Upper lobe of right lung (tissue), 1 donor: Measurements from ENCODE around the gene USP30. TPM values are rescaled to one million over a fixed set of nuclear protein-coding genes. Genes with fewer than 3 reads are reported as not detected.
"Not testable (repeated sequence)": the region's sequence is repeated elsewhere in the genome, so short reads cannot be mapped to it uniquely, and the experiment has no call there.

Experiments
- ATAC-seq: fragments of 200-7000 bp; cut with Tn5 transposase; one replicate; pipeline ENCODE4 v1.9.1; 2020; ENCODE audit warnings: mild to moderate bottlenecking, moderate library complexity
- DNase-seq: peaks from one replicate; pipeline ENCODE4 v3.0.0-alpha.2; 2020
- H3K27ac ChIP-seq: fragments of 200-600 bp; one replicate; pipeline ENCODE4 v1.8.0; 2022
- H3K27me3 ChIP-seq: fragments of 200-600 bp; one replicate; pipeline ENCODE4 v1.8.0; 2022; ENCODE audit warnings: mild to moderate bottlenecking
- H3K36me3 ChIP-seq: fragments of 200-600 bp; one replicate; pipeline ENCODE4 v1.8.0; 2022
- H3K4me1 ChIP-seq: fragments of 200-600 bp; one replicate; pipeline ENCODE4 v1.8.0; 2022
- H3K4me3 ChIP-seq: fragments of 200-600 bp; one replicate; pipeline ENCODE4 v1.8.0; 2022; ENCODE audit warnings: mild to moderate bottlenecking
- H3K9me3 ChIP-seq: fragments of 200-600 bp; one replicate; pipeline ENCODE4 v1.8.0; 2022
- intact Hi-C: fragments of 100-400 bp; cut with DNase I; formaldehyde crosslinking; loops from one replicate; pipeline ENCODE4 v1.11.0; 2022
- total RNA-seq: library from RNA; stranded (reverse); fragmentation: NEBNext Ultra II Directional; extraction: Animal tissue kit (Norgen Biotek cat#: 25700); gene quantifications from one replicate; pipeline ENCODE4 v1.2.1, GENCODE V29; 2021
- TF ChIP-seq, protein P1 (sequence below): fragments of 200-600 bp; IDR thresholded peaks from one replicate; pipeline ENCODE4 v1.8.0; 2022; ENCODE audit warnings: antibody characterized with exemption
- donor health status: DM: no; HTN: yes; CAD: no; lungs with severe emphysema.

The USP30 gene
- total RNA-seq, 1 donor from 2014 or later, result 13.6 TPM

DNA sequence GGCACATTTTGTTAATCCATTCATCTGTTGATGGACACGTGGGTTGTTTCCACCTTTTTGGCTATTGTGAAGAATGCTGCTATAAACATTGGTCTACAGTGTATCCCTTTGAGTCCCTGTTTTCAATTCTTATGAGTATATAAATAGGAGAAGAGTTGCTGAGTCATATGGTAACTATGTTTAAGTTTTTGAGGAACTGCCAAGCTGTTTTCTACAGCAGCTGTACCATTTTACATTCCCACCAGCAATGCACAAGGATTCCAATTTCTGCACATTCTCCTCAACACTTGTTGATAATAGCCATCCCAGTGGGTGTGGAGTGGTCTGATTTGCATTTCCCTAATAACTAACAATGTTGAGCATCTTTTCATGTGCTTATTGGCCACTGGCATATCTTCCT lies 24.6 kb upstream of the USP30 start:
- DNase-seq (no peak), ATAC-seq (no peak)
- Histone ChIP-seq H3K36me3 (no peaks in the 10 kb centered on the region), H3K4me3 (no peak overlapping the region), H3K27me3 (no peaks in the 10 kb centered on the region), H3K4me1 (no peaks in the 10 kb centered on the region), H3K9me3 (no peaks in the 10 kb centered on the region), H3K27ac (no peak overlapping the region)
- TF ChIP-seq, protein P1, sequence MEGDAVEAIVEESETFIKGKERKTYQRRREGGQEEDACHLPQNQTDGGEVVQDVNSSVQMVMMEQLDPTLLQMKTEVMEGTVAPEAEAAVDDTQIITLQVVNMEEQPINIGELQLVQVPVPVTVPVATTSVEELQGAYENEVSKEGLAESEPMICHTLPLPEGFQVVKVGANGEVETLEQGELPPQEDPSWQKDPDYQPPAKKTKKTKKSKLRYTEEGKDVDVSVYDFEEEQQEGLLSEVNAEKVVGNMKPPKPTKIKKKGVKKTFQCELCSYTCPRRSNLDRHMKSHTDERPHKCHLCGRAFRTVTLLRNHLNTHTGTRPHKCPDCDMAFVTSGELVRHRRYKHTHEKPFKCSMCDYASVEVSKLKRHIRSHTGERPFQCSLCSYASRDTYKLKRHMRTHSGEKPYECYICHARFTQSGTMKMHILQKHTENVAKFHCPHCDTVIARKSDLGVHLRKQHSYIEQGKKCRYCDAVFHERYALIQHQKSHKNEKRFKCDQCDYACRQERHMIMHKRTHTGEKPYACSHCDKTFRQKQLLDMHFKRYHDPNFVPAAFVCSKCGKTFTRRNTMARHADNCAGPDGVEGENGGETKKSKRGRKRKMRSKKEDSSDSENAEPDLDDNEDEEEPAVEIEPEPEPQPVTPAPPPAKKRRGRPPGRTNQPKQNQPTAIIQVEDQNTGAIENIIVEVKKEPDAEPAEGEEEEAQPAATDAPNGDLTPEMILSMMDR, result no peak
- intact Hi-C loops, result no loop called here

DNA sequence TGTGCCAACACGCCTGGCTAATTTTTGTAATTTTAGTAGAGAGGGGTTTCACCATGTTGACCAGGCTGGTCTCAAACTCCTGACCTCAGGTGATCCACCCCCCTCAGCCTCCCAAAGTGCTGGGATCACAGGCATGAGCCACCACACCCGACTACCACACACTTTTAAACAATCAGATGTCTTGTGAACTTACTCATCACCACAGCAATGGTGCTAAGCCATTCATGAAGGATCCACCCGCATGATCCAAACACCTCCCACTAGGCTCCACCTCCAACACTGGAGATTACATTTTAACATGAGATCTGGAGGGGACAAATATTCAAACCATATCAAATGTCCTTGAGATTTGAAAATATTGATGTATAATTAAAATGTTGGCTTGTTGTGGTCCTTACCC lies 23.8 kb upstream of the USP30 start:
- DNase-seq, H3K4me3 ChIP-seq, H3K36me3 ChIP-seq, intact Hi-C loops, H3K27ac ChIP-seq, H3K27me3 ChIP-seq, H3K9me3 ChIP-seq, ATAC-seq, H3K4me1 ChIP-seq: not testable (repeated sequence)

DNA sequence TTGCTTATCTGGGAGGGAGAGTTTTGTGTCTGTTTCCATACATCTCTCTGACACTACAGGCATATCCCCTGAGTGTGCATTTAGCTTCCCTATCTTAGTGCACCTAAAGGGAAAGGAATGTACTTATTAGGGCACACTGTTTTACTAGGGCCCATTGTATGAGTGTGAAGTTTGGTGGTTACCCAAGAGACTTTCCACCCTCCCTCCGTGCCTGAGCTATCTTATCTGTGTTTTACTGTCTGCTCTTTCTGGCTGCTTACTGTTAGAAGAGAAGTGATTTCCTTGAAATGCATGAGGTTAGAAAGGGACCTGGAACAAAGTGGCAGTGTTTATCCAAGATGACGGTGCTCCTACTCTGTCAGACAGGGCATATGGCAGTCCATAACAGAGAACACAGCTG lies 23.0 kb upstream of the USP30 start:
- no peaks in the 10 kb centered on the region for H3K9me3 ChIP-seq
- H3K36me3 ChIP-seq, result no peaks in the 10 kb centered on the region
- no peaks in the 10 kb centered on the region for H3K27me3 ChIP-seq
- H3K4me3 ChIP-seq, result no peak overlapping the region
- H3K4me1 ChIP-seq, result no peaks in the 10 kb centered on the region
- TF ChIP-seq, protein P1, result no peak
- DNase-seq (no peak), ATAC-seq (no peak)
- intact Hi-C loops, result no loop called here
- no peak overlapping the region for H3K27ac ChIP-seq

DNA sequence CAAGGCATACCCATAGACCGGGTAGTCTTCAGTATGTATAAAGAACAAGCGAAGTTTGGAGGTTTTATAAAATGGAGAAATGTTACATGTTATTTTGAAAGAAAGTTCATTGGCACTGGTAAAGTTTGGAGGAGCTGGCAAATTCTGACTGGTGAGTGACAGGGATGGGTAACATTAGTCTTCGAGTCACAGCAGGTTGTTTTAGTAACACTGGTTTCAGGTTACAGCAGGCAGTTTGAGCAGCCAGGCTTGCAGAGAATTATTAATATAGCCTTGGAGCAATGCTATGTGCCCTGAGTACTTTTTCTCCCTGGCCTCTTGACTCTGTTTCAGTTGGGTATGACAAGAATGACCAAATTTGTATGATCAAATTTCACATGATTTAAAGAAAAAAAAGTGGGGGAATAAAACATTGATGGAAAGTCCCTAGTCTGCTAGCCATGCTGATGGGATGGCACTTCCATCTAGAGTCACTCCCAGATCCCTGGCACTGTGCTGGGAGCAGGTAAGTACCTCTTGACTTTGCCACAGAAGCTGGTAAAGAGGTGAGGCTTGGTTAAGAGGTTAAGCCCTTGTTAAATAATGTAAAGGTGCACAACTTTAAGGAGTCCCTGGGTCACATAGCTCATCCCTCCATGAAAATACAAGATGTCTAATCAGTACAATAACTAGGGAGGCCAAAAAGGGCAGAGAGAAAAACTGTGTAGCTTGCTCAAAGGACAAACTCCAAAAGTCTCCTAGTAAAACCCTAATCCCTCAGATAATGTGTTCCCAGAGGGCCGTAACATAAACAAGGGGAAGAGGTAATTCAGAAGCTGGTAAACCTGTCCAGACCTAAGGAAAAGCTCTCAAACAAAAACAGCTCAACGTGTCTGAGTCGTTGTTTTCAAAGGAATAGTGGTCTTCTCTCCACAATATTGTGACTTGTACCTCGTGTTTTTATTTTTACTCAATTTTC lies 18.9 kb upstream of the USP30 start:
- TF ChIP-seq, protein P1, result no peak
- Histone ChIP-seq H3K4me3 (no peak overlapping the region), H3K4me1 (no peaks in the 10 kb centered on the region), H3K27ac (no peak overlapping the region), H3K27me3 (no peaks in the 10 kb centered on the region), H3K9me3 (no peaks in the 10 kb centered on the region), H3K36me3 (no peaks in the 10 kb centered on the region)
- DNase-seq (no peak), ATAC-seq (no peak)
- intact Hi-C loops, result no loop called here

DNA sequence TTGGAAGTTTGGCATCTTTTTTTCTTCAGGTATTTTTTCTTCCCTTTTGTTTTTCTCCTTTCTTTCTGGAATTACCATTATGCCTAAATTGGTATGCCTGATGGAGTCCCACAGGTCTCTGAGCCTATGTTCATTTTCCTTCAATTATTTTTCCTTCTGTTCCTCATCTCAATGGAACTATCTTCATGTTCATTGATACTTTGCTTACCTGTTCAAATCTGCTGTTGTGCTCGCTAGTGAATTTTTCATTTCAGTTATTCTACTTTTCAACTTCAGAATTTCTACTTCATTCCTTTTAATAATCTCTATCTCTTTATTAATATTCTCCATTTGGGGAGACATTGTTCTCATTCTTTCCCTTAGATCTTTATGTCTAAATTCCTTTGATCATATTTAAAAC lies 15.4 kb upstream of the USP30 start:
- TF ChIP-seq, protein P1, result no peak
- DNase-seq (no peak), ATAC-seq (no peak)
- Histone ChIP-seq H3K4me1 (no peaks in the 10 kb centered on the region), H3K36me3 (no peaks in the 10 kb centered on the region), H3K9me3 (no peaks in the 10 kb centered on the region), H3K27ac (no peak overlapping the region), H3K4me3 (no peak overlapping the region), H3K27me3 (peaks cover 5% of the 10 kb centered on the region)
- intact Hi-C loops, result no loop called here

DNA sequence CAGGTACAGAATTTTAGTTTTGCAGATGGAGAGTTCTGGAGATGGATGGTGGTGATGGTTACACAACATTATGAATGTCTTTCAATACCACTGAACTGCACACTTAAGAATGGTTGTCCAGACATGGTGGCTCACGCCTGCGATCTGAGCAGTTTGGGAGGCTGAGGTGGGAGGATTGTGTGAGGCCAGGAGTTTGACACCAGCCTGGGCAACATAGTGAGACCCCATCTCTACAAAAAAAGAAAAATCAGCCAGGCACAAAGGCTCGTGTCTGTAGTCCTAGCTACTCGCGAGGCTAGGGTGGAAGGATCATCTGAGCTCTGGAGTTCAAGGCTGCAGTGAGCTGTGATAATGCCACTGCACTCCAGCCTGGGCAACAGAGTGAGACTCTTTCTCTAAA lies 8.1 kb upstream of the USP30 start:
- no peaks in the 10 kb centered on the region for H3K9me3 ChIP-seq
- intact Hi-C loops, result no loop called here
- peaks cover 5% of the 10 kb centered on the region for H3K27me3 ChIP-seq
- H3K36me3 ChIP-seq, result no peaks in the 10 kb centered on the region
- no peak overlapping the region for H3K4me3 ChIP-seq
- TF ChIP-seq, protein P1, result no peak
- ATAC-seq (no peak), DNase-seq (no peak)
- no peaks in the 10 kb centered on the region for H3K4me1 ChIP-seq
- no peak overlapping the region for H3K27ac ChIP-seq
